Putamen (tissue), 1 donor: ENCODE data around the gene ZNF474.

Source experiments
- DNase-seq: peaks from one replicate; pipeline ENCODE4 v3.0.0-alpha.2; 2016; ENCODE audit warnings: low spot score

The ZNF474 gene

GRCh38 chr5:122180863-122181548 is 51.7 kb downstream of the ZNF474 start:
- no peak for DNase-seq

GRCh38 chr5:122181863-122182262 is 52.5 kb downstream of the ZNF474 start:
- no peak for DNase-seq

DNA sequence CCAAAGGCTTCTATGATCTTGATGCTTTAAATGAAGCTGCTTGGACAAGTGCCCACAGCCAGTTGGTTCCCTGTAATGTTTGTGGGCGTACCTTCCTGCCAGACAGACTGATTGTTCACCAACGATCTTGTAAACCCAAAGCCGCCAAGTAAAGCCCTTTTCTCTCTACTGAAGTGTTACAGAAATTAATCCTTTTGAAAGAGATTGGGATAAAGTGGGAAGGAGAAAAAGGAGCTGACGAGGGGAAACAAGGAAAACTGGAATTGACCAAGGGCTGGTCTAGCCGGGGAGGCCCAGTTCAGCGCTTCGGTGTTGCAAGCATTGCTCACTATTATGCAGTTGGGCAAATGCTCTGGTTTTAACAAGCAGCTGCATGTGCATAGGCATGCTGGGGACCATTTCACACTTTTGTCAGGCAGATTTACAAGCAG is 53.2 kb downstream of the ZNF474 start:
- DNase-seq: no peak

DNA sequence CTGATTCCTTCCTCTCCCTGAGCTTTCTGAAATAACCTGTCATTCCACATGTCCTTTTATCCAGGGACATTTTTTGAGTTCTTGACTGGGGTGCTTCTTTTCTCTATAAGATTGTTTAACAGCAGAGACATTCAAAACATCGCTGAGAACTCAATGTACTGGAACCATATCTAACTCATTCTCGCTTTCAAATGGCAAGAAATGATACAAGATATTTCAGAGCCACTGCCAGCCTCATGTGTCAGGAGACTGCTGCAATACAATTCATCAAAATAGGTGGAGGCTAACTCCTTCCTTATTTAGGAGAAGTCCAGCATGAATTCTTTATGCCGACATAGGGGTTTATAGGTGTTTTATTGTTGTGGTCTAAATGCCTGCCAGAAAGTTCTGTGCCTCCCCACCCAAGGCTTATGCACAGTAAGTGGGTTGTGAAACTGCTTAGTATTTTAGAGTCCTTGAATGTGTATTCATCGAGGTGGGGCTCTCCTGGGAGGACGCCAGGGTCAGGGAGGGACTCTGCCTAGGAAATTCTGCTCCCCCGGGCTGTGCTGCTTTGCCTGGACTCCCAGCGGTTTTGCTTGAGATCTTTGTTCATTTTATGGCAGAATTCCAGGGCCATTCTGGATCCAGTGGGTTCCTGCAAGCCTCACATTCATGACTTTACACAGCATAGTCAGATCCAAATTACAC is 53.9 kb downstream of the ZNF474 start:
- DNase-seq: peak; percentile 61

- DNase-seq: no peak
These were observed 54.4 kb downstream of the ZNF474 start for GRCh38 chr5:122183788-122184170.

DNA sequence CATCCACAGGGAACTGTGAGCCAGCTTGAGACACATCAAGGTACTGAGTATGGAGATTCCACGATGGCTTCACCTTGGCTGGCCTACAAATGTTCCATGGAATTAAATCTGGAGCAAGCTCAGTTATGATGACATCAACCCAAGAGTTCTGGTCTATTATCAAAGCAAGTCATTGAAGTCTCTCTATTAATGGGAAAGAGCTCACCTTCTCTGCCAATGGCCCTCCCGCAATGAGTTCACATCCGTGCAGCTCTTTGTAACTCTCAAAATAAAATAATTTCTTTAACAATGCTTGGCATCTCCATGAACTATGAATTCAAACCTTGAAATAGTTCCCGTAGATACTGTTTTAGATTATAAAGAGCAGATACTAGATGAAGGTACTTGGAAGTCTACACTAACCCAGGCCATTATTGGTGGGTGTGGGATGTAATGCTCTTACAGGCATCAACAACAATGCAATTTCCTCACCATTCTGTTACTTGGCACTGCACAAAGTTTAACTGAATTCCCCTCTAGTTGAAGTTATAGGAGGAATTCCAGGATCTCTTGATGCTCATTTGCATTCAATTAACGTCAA is 55.4 kb downstream of the ZNF474 start:
- DNase-seq: no peak

GRCh38 chr5:122187426-122187825 is 58.1 kb downstream of the ZNF474 start:
- no peak for DNase-seq

DNA sequence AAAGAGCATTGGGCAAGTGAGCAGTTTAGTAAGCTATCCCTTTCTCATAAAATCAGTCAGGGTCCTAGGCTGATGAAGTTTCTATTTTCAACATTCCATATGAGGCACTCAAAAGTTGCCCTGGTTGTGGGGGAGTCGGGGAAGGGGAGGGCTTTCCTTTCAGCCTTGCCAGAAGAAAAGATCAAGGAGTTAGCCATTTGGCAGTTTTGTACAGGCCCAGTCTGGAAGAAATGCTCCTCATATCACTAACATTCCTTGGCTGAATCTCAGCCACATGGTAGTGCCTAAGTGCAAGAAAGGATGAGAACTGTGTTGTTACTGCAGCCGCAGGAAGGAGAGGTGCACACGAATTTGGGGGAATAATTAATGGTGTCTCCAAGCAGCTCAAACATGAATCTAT is 60.8 kb downstream of the ZNF474 start:
- no peak for DNase-seq

DNA sequence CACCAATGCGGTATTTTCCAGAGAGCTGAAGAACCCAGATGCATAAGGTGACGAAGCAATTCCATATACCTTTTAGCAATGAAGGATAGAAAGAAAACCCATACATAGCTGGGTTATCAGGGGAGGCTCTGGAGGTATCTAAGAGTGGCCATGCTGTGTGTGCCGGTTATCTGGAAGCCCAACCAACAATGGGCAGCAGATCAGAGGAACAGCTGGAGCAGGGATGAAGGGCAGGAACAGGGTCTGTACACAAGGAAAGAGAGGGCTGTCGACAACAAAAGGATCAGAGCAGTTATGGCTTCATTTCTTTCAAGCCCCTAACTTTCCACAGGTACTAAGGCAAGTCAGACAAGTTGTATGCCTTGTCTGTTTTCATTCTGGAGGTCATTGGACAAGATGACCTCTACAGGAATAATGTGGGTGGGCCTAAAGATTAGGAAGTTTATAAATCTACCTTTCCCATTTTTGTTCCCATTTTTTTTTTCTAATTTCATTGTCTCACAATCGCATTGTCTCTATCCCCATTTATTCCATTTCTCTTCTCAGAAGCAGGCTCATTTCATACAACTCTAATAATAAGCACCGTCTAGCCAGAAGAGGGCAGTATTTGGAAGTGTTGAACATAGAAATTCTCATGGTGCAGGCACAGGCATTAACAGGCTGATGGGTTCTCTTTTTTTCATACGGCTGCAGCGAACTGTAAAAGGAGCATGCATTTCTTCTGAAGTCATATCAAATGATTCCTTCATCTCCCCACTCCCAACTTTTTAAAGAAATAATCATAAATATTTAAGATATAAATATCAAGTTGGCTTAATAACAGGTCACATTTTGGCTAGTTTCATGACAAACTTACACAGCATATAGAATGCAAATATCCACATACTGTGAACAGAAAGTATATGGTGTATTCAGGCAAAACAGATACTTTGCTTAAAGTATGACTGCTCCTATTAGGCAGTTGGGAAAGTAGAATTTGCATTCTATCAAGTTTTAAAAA is 63.5 kb downstream of the ZNF474 start:
- DNase-seq: peak; percentile 72

GRCh38 chr5:122195802-122196394 is 66.6 kb downstream of the ZNF474 start:
- peak; percentile 37 for DNase-seq

GRCh38 chr5:122199146-122199545 is 69.8 kb downstream of the ZNF474 start:
- DNase-seq: no peak

- no peak for DNase-seq
These were observed 71.1 kb downstream of the ZNF474 start for GRCh38 chr5:122200450-122200849.

GRCh38 chr5:122200865-122201264 is 71.5 kb downstream of the ZNF474 start:
- no peak for DNase-seq

GRCh38 chr5:122201365-122201764 is 72.0 kb downstream of the ZNF474 start:
- DNase-seq: no peak

- no peak for DNase-seq
These were observed 73.6 kb downstream of the ZNF474 start for GRCh38 chr5:122202952-122203351.
